B cell (primary cell): Measurements from ENCODE around the gene PSMG4. TPM values are rescaled to one million over a fixed set of nuclear protein-coding genes. Genes with fewer than 3 reads are reported as not detected.

Source experiments
- ATAC-seq: fragments of 200-7000 bp; cut with Tn5 transposase; one replicate; pipeline ENCODE4 v1.10.0; 2021; ENCODE audit warnings: low read depth, mild to moderate bottlenecking, moderate number of reproducible peaks, moderate library complexity
- CTCF ChIA-PET: fragments of 350-600 bp; sonication (Branson Sonifier 250); formaldehyde crosslinking; loops from one replicate; lab custom pipeline; 2021; ENCODE audit warnings: antibody characterized with exemption, inconsistent platforms; lab: Charles Lee
- POLR2A ChIA-PET: fragments of 350-600 bp; sonication (Branson Sonifier 250); formaldehyde crosslinking; loops from one replicate; lab custom pipeline; 2021; ENCODE audit warnings: antibody characterized with exemption; lab: Charles Lee
- DNase-seq: peaks from one replicate; pipeline ENCODE4 v3.0.0; 2013
- H2AFZ ChIP-seq: 2 replicates; pipeline ENCODE4 v1.6.1; 2012; ENCODE audit warnings: mild to moderate bottlenecking, low read depth, low read length; ENCODE audit not compliant: insufficient read depth, poor library complexity, severe bottlenecking
- H3K27ac ChIP-seq, 2 donors: 1 replicate in 1 of 2; 2 replicates in 1 of 2; pipeline ENCODE4 v1.5.1; 2012 to 2013; ENCODE audit warnings: low read length in 2 of 2, mild to moderate bottlenecking in 2 of 2, moderate library complexity in 1 of 2
- H3K27me3 ChIP-seq, 4 experiments: fragments of 200-600 bp in 1 of 4; sonication (generic) in 1 of 4; replicated peaks in 1 of 4; 1 replicate in 2 of 4; 2 replicates in 2 of 4; pipeline versions ENCODE4 v1.6.1 to v1.7.0; 2013 to 2016; ENCODE audit warnings: low read length in 3 of 4, mild to moderate bottlenecking in 2 of 4, mixed read lengths in 1 of 4, moderate library complexity in 1 of 4; ENCODE audit not compliant: insufficient read depth in 4 of 4, control insufficient read depth in 3 of 4; ENCODE audit errors: control extremely low read depth in 1 of 4
- H3K36me3 ChIP-seq, 2 experiments: replicated peaks in 1 of 2; 1 replicate in 1 of 2; 2 replicates in 1 of 2; pipeline versions ENCODE4 v1.6.1 to v1.7.1; 2013; ENCODE audit warnings: low read length in 1 of 2; ENCODE audit not compliant: insufficient read depth in 2 of 2, control insufficient read depth in 1 of 2; ENCODE audit errors: control extremely low read depth in 1 of 2, extremely low read depth in 1 of 2
- H3K4me1 ChIP-seq, 2 donors: fragments of 200-600 bp in 1 of 2; sonication (generic) in 1 of 2; 1 replicate in 1 of 2; 2 replicates in 1 of 2; pipeline versions ENCODE4 v1.5.1 to v1.6.1; 2013 to 2017; ENCODE audit warnings: low read length in 2 of 2; ENCODE audit not compliant: control insufficient read depth in 2 of 2, insufficient read depth in 2 of 2
- H3K4me2 ChIP-seq: replicated peaks from 2 replicates; pipeline ENCODE3; 2012; ENCODE audit warnings: mild to moderate bottlenecking, low read depth, low read length; ENCODE audit not compliant: poor library complexity, severe bottlenecking
- H3K4me3 ChIP-seq, 5 experiments: fragments of 200-600 bp in 1 of 5; sonication (generic) in 1 of 5; 1 replicate in 3 of 5; 2 replicates in 2 of 5; pipeline versions ENCODE4 v1.5.1 to v1.7.0; 2011 to 2016; ENCODE audit warnings: low read length in 4 of 5, mild to moderate bottlenecking in 4 of 5, low read depth in 2 of 5, control low read depth in 1 of 5, moderate library complexity in 1 of 5; ENCODE audit not compliant: insufficient read depth in 1 of 5; ENCODE audit errors: control extremely low read depth in 1 of 5, extremely low read depth in 1 of 5
- H3K79me2 ChIP-seq: fragments of 200-600 bp; sonication (generic); one replicate; pipeline ENCODE4 v1.6.0; 2016; ENCODE audit warnings: low read length; ENCODE audit not compliant: control insufficient read depth, insufficient read depth
- H3K9ac ChIP-seq: fragments of 200-600 bp; sonication (generic); 2 replicates; pipeline ENCODE4 v1.6.1; 2017; ENCODE audit warnings: mild to moderate bottlenecking, low read length, moderate library complexity
- H3K9me3 ChIP-seq, 3 donors: one replicate each; pipeline versions ENCODE4 v1.6.1 to v1.7.1; 2013; ENCODE audit warnings: low read length in 2 of 3; ENCODE audit not compliant: control insufficient read depth in 2 of 3, insufficient read depth in 1 of 3; ENCODE audit errors: control extremely low read depth in 1 of 3
- H4K20me1 ChIP-seq: 2 replicates; pipeline ENCODE4 v1.6.0; 2012; ENCODE audit warnings: mild to moderate bottlenecking, low read length; ENCODE audit not compliant: insufficient read depth, control insufficient read depth, poor library complexity, severe bottlenecking
- H3K27ac Mint-ChIP-seq: one replicate; pipeline ENCODE4 v1.8.0; 2021; ENCODE audit warnings: mixed read lengths
- H3K27me3 Mint-ChIP-seq: one replicate; pipeline ENCODE4 v1.8.0; 2021; ENCODE audit warnings: mixed read lengths
- H3K4me1 Mint-ChIP-seq: one replicate; pipeline ENCODE4 v1.8.0; 2021; ENCODE audit warnings: mixed read lengths
- H3K4me3 Mint-ChIP-seq: one replicate; pipeline ENCODE4 v1.8.0; 2021; ENCODE audit warnings: mixed read lengths
- H3K9me3 Mint-ChIP-seq: one replicate; pipeline ENCODE4 v1.8.0; 2022; ENCODE audit warnings: mixed read lengths; ENCODE audit not compliant: insufficient read depth
- EZH2 ChIP-seq: IDR thresholded peaks from 2 replicates; pipeline ENCODE4 v1.6.1; 2012; ENCODE audit warnings: borderline replicate concordance, low read depth, mild to moderate bottlenecking, moderate library complexity, low read length; ENCODE audit not compliant: insufficient read depth, poor library complexity, severe bottlenecking
- WGBS: methylation state at CpG from one replicate; pipeline ENCODE4 v1.1.5; 2013; ENCODE audit warnings: missing lambda C conversion rate; ENCODE audit not compliant: insufficient coverage; 5-methylcytosine and 5-hydroxymethylcytosine counted together
- intact Hi-C: fragments of 100-400 bp; cut with micrococcal nuclease; formaldehyde crosslinking; loops from one replicate; pipeline ENCODE4 v1.10.0; 2022
- polyA plus RNA-seq: library from polyadenylated mRNA; depleted of rRNA; stranded (reverse); fragments of >200 nt; gene quantifications from 2 replicates; pipeline ENCODE4 v1.2.3, GENCODE V29; 2012
- total RNA-seq, 2 donors: library from RNA; stranded (reverse); fragments of 120-200 nt in 1 of 2; gene quantifications; 1 replicate in 1 of 2; 2 replicates in 1 of 2; pipeline versions ENCODE4 v1.2.3 to v1.2.4, GENCODE V29; 2013 to 2022
- TF ChIP-seq, protein P1 (sequence below): fragments of 200-600 bp; IDR thresholded peaks from one replicate; pipeline ENCODE4 v1.8.0; 2022; ENCODE audit warnings: antibody characterized with exemption, mild to moderate bottlenecking

PSMG4 gene
- total and polyA plus RNA-seq, 2 donors (not counting 1 experiment from before 2014, with no cell fraction given): 31.9 to 42.4 TPM

DNA sequence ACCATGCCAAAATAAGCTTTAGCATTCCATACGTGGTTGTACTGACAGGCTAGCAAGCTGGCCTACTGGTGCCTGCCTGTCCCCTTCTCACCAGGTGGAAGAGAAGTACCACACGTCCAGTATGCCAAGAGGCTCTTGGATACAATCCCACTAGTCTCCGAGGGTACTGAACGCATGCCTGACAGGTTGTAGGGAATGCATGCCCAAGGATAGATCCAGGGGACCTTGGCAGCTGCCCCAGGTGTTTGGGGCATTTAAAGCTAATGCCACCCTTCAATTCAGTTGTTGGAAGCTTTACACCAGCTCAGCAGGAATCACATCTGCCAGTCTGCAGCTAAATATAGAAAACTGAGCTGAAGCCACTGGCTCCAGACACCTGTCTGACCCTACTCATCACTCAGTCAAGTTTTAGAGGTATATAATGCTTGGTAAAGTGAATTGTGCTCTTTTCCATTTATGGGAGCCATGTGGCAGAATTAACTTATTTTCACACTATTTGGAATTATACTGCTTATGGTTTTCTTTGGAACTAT, 36.2 kb upstream of the PSMG4 start:
- peaks cover 13 to 14% of the 10 kb centered on the region in 2 donors for H3K4me1 ChIP-seq
- H3K36me3 ChIP-seq: no peaks in the 10 kb centered on the region
- H3K79me2 ChIP-seq: no peaks in the 10 kb centered on the region
- no peak for ATAC-seq
- intact Hi-C loops: no loop called here
- no peak overlapping the region for H2AFZ ChIP-seq
- no peak overlapping the region for H3K4me3 ChIP-seq
- POLR2A ChIA-PET: interaction anchor here (1.7 kb wide), 1 partner anchor 10 kb away, joined by 4 read pairs; no protein-coding TSS in a partner anchor
- Mint-ChIP-seq H3K4me3 (no peak overlapping the region), H3K27ac (no peak overlapping the region), H3K9me3 (no peaks in the 10 kb centered on the region), H3K4me1 (peaks cover 11% of the 10 kb centered on the region), H3K27me3 (peaks cover 47% of the 10 kb centered on the region)
- H3K9me3 ChIP-seq: no peaks in the 10 kb centered on the region
- no peak for DNase-seq
- H3K9ac ChIP-seq: no peak overlapping the region
- CTCF ChIA-PET: interaction anchor here (0.7 kb wide), 1 partner anchor 10 kb away, joined by 3 read pairs; no protein-coding TSS in a partner anchor
- no peak overlapping the region for H3K27ac ChIP-seq
- TF ChIP-seq, protein P1, sequence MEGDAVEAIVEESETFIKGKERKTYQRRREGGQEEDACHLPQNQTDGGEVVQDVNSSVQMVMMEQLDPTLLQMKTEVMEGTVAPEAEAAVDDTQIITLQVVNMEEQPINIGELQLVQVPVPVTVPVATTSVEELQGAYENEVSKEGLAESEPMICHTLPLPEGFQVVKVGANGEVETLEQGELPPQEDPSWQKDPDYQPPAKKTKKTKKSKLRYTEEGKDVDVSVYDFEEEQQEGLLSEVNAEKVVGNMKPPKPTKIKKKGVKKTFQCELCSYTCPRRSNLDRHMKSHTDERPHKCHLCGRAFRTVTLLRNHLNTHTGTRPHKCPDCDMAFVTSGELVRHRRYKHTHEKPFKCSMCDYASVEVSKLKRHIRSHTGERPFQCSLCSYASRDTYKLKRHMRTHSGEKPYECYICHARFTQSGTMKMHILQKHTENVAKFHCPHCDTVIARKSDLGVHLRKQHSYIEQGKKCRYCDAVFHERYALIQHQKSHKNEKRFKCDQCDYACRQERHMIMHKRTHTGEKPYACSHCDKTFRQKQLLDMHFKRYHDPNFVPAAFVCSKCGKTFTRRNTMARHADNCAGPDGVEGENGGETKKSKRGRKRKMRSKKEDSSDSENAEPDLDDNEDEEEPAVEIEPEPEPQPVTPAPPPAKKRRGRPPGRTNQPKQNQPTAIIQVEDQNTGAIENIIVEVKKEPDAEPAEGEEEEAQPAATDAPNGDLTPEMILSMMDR: no peak
- TF ChIP-seq EZH2: no peak
- no peaks in the 10 kb centered on the region for H4K20me1 ChIP-seq
- WGBS: 91% methylated on average over 2 of the region's 4 CpGs
- no peak overlapping the region for H3K4me2 ChIP-seq
- H3K27me3 ChIP-seq: peaks cover 0 to 35% (median 15%) of the 10 kb centered on the region in 4 experiments

DNA sequence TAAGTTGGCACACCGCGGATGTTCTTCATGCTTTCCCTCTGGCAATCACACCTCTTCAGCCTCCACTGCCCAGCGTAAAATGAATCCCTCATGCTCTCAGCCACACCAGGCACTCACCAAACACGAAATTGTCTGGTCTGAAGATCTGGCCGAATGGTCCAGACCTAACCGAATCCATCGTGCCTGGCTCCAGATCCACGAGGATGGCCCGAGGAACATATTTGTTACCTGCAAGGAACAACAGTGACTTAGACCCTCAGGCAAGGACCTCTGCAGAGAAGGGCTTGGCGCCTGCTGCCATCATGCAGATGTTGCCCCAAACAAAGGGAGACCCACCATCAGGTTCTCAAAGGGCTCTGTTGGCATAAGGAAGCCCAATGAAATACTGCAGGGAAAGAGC, 32.7 kb upstream of the PSMG4 start:
- H3K4me1 ChIP-seq: peaks cover 44 to 46% of the 10 kb centered on the region in 2 donors
- no peak overlapping the region for H3K27ac Mint-ChIP-seq
- no peak overlapping the region for H3K27ac ChIP-seq
- CTCF ChIA-PET: interaction anchor here (1.7 to 2.7 kb wide), 2 partner anchors 26 to 63 kb away, joined by 9 to 11 read pairs; no protein-coding TSS in a partner anchor
- H3K79me2 ChIP-seq: no peaks in the 10 kb centered on the region
- peaks cover 0 to 52% (median 35%) of the 10 kb centered on the region in 4 experiments for H3K27me3 ChIP-seq
- H3K9me3 Mint-ChIP-seq: no peaks in the 10 kb centered on the region
- DNase-seq: no peak
- intact Hi-C loops: no loop called here
- POLR2A ChIA-PET: no interaction called here
- H4K20me1 ChIP-seq: no peaks in the 10 kb centered on the region
- no peak for TF ChIP-seq EZH2
- TF ChIP-seq, protein P1: no peak
- H3K4me2 ChIP-seq: no peak overlapping the region
- H3K4me3 Mint-ChIP-seq: peak overlapping the region; percentile 37
- H2AFZ ChIP-seq: no peak overlapping the region
- no peak for ATAC-seq
- peaks cover 42% of the 10 kb centered on the region for H3K4me1 Mint-ChIP-seq
- H3K4me3 ChIP-seq: no peak overlapping the region
- H3K27me3 Mint-ChIP-seq: peaks cover 51% of the 10 kb centered on the region
- WGBS: 95% methylated on average over 10 of the region's 10 CpGs
- no peaks in the 10 kb centered on the region for H3K36me3 ChIP-seq
- no peak overlapping the region for H3K9ac ChIP-seq
- peaks cover 0 to 25% (median 0%) of the 10 kb centered on the region in 3 donors for H3K9me3 ChIP-seq
